Liver (tissue), 9 donors: ENCODE data around the gene PALLD. TPM values are rescaled to one million over a fixed set of nuclear protein-coding genes. Genes with fewer than 3 reads are reported as not detected.

Source experiments
- DNase-seq: peaks from one replicate; pipeline ENCODE4 v3.0.0-alpha.2; 2017; ENCODE audit warnings: low spot score
- H3K27ac ChIP-seq, 2 donors: one replicate each; pipeline ENCODE4 v1.7.0; 2013; ENCODE audit warnings: inconsistent platforms in 2 of 2, low read length in 2 of 2, control low read depth in 1 of 2, low read depth in 1 of 2, mild to moderate bottlenecking in 1 of 2
- H3K27me3 ChIP-seq, 4 donors: one replicate each; pipeline versions ENCODE4 v1.6.1 to v1.7.0; 2013; ENCODE audit warnings: low read length in 3 of 4, inconsistent platforms in 1 of 4, mild to moderate bottlenecking in 1 of 4, moderate library complexity in 1 of 4; ENCODE audit not compliant: control insufficient read depth in 4 of 4, insufficient read depth in 4 of 4
- H3K36me3 ChIP-seq, 4 donors: one replicate each; pipeline versions ENCODE4 v1.6.1 to v1.7.0; 2013; ENCODE audit warnings: low read length in 3 of 4, mild to moderate bottlenecking in 3 of 4, low read depth in 1 of 4, moderate library complexity in 1 of 4; ENCODE audit not compliant: control insufficient read depth in 4 of 4, insufficient read depth in 3 of 4
- H3K4me1 ChIP-seq, 4 donors: one replicate each; pipeline versions ENCODE4 v1.6.1 to v1.7.0; 2013; ENCODE audit warnings: low read length in 3 of 4, mild to moderate bottlenecking in 3 of 4, moderate library complexity in 1 of 4; ENCODE audit not compliant: control insufficient read depth in 4 of 4, insufficient read depth in 4 of 4
- H3K4me3 ChIP-seq, 3 donors: one replicate each; pipeline versions ENCODE4 v1.6.1 to v1.7.0; 2013; ENCODE audit warnings: low read length in 3 of 3, control low read depth in 1 of 3, low read depth in 1 of 3, mild to moderate bottlenecking in 1 of 3
- H3K9ac ChIP-seq, 2 donors: one replicate each; pipeline ENCODE4 v1.7.0; 2013; ENCODE audit warnings: low read length in 2 of 2, mild to moderate bottlenecking in 2 of 2, moderate library complexity in 2 of 2, control low read depth in 1 of 2, low read depth in 1 of 2
- H3K9me3 ChIP-seq, 4 donors: one replicate each; pipeline versions ENCODE4 v1.6.1 to v1.7.0; 2013; ENCODE audit warnings: low read length in 3 of 4; ENCODE audit not compliant: control insufficient read depth in 4 of 4
- CTCF ChIP-seq: fragments of 150-350 bp; IDR thresholded peaks from 2 replicates; pipeline ENCODE4 v1.5.1; 2017; ENCODE audit warnings: improper control_type of control experiment, low read depth, low read length; ENCODE audit not compliant: missing input control
- EGR1 ChIP-seq, 2 donors: IDR thresholded peaks; 2 replicates each; pipeline ENCODE4 v1.6.1; 2016 to 2018; ENCODE audit warnings: antibody characterized with exemption in 2 of 2, low read depth in 2 of 2
- FOXA2 ChIP-seq: IDR thresholded peaks from 2 replicates; pipeline ENCODE4 v1.6.1; 2016; ENCODE audit warnings: antibody characterized with exemption
- GABPA ChIP-seq, 2 donors: IDR thresholded peaks in 1 of 2; conservative IDR thresholded peaks in 1 of 2; 2 replicates each; pipeline ENCODE4 v1.6.1; 2016; ENCODE audit warnings: antibody characterized with exemption in 2 of 2, mild to moderate bottlenecking in 1 of 2, moderate library complexity in 1 of 2
- HNF4A ChIP-seq, 2 donors: conservative IDR thresholded peaks; 2 replicates each; pipeline ENCODE4 v1.6.1; 2016; ENCODE audit warnings: antibody characterized with exemption in 2 of 2, mild to moderate bottlenecking in 2 of 2
- JUND ChIP-seq, 2 donors: IDR thresholded peaks; 2 replicates each; pipeline ENCODE4 v1.6.1; 2016; ENCODE audit warnings: antibody characterized with exemption in 2 of 2
- RAD21 ChIP-seq, 2 donors: IDR thresholded peaks; 2 replicates each; pipeline ENCODE4 v1.6.1; 2016; ENCODE audit warnings: antibody characterized with exemption in 2 of 2, mild to moderate bottlenecking in 2 of 2
- RXRA ChIP-seq, 2 donors: IDR thresholded peaks; 2 replicates each; pipeline ENCODE4 v1.6.1; 2017 to 2018; ENCODE audit warnings: antibody characterized with exemption in 2 of 2, mild to moderate bottlenecking in 1 of 2
- SP1 ChIP-seq: IDR thresholded peaks from 2 replicates; pipeline ENCODE4 v1.6.1; 2018; ENCODE audit warnings: antibody characterized with exemption, mild to moderate bottlenecking
- ZBTB33 ChIP-seq: IDR thresholded peaks from 2 replicates; pipeline ENCODE4 v1.6.1; 2016; ENCODE audit warnings: antibody characterized with exemption
- WGBS: extraction: QIAGEN DNeasy Blood & Tissue Kit; methylation state at CpG from one replicate; pipeline ENCODE4 v1.1.7; 2013; 5-methylcytosine and 5-hydroxymethylcytosine counted together
- polyA plus RNA-seq, 2 donors: library from polyadenylated mRNA; stranded (reverse) in 1 of 2; unstranded in 1 of 2; fragments of 200-250 nt in 1 of 2; fragments of >200 nt in 1 of 2; fragmentation: Nextera tagmentation in 1 of 2; extraction: Ambion mirVana in 1 of 2; gene quantifications; one replicate each; pipeline versions ENCODE4 v1.2.1 to v1.2.3, GENCODE V29; 2013 to 2015
- total RNA-seq, 2 donors: library from RNA; depleted of rRNA; stranded (reverse); fragments of >200 nt; gene quantifications; one replicate each; pipeline ENCODE4 v1.2.3, GENCODE V29; 2014
- TF ChIP-seq, protein P1 (sequence below): IDR thresholded peaks from 2 replicates; pipeline ENCODE4 v1.6.1; 2016; ENCODE audit warnings: antibody characterized with exemption
- donor health status: healthy.
- donor health status: healthy.
- donor health status: healthy.
- donor health status: healthy.
- donor health status: healthy.

PALLD gene
- total and polyA plus RNA-seq, 4 donors = 9.0 to 26.3 (median 14.7) TPM

- TF ChIP-seq RAD21 (IDR thresholded peaks at IDR 0.05) = no peak
- TF ChIP-seq, protein P1, sequence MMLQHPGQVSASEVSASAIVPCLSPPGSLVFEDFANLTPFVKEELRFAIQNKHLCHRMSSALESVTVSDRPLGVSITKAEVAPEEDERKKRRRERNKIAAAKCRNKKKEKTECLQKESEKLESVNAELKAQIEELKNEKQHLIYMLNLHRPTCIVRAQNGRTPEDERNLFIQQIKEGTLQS = no peak
- no peak for TF ChIP-seq HNF4A (conservative IDR thresholded peaks at IDR 0.05)
- no peak for TF ChIP-seq CTCF
- no peak for TF ChIP-seq JUND (IDR thresholded peaks at IDR 0.05)
- TF ChIP-seq GABPA (IDR thresholded peaks at IDR 0.05 in 1 of 2, conservative IDR thresholded peaks at IDR 0.05 in 1 of 2) = no peak
- DNase-seq = no peak
- Histone ChIP-seq H3K9ac (no peak overlapping the region), H3K27ac (no peak overlapping the region), H3K36me3 (no peaks in the 10 kb centered on the region), H3K9me3 (no peaks in the 10 kb centered on the region), H3K27me3 (no peaks in the 10 kb centered on the region), H3K4me1 (no peaks in the 10 kb centered on the region), H3K4me3 (no peak overlapping the region)
- 92% methylated on average over 5 of the region's 5 CpGs for WGBS
These were observed 360.9 kb downstream of the PALLD start for GRCh38 chr4:168857546-168858314.

DNA sequence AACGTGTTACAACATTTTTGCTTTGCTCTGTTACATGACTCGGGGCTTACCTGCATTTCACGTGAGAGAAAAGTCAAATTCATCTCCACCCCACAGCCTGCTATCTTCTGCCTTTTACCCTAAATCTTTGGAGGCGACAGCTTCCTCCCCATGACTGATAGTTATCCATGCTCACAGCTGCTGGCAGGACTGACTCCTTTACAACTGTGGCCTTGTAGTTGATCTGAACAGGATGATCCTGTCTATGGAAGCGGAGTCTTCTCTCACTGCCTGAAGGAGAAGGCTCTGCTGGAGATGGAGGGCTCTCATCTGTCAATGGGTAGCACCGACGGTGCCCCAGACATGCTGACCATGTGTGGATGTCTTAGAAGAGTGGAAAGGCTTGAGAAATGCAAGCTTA lies 362.2 kb downstream of the PALLD start:
- 85% methylated on average over 7 of the region's 7 CpGs for WGBS
- H3K36me3 ChIP-seq = no peaks in the 10 kb centered on the region
- H3K27ac ChIP-seq = no peak overlapping the region
- no peak for DNase-seq
- H3K4me1 ChIP-seq = no peaks in the 10 kb centered on the region
- no peaks in the 10 kb centered on the region for H3K27me3 ChIP-seq
- TF ChIP-seq CTCF (no peak), SP1 (no peak), GABPA (IDR thresholded peaks at IDR 0.05 in 1 of 2, conservative IDR thresholded peaks at IDR 0.05 in 1 of 2) (no peak), EGR1 (IDR thresholded peaks at IDR 0.05; ENCODE audit: low read depth in 2 of 2) (no peak), FOXA2 (no peak), HNF4A (conservative IDR thresholded peaks at IDR 0.05) (no peak)
- H3K9me3 ChIP-seq = no peaks in the 10 kb centered on the region
- H3K4me3 ChIP-seq = no peak overlapping the region
- no peak overlapping the region for H3K9ac ChIP-seq

GRCh38 chr4:168859888-168860694 lies 363.2 kb downstream of the PALLD start:
- DNase-seq = no peak
- Histone ChIP-seq H3K4me3 (no peak overlapping the region), H3K27ac (no peak overlapping the region)
- TF ChIP-seq, protein P1 = no peak
- TF ChIP-seq RXRA (IDR thresholded peaks at IDR 0.05) (no peak), CTCF (no peak), JUND (IDR thresholded peaks at IDR 0.05) (no peak), RAD21 (IDR thresholded peaks at IDR 0.05) (no peak), ZBTB33 (no peak)

More at GRCh38 chr4:168859888-168860694, 363.2 kb downstream of the PALLD start:
- 91% methylated on average over 9 of the region's 9 CpGs for WGBS
- Histone ChIP-seq H3K36me3 (no peaks in the 10 kb centered on the region), H3K9me3 (no peaks in the 10 kb centered on the region), H3K4me1 (no peaks in the 10 kb centered on the region), H3K27me3 (no peaks in the 10 kb centered on the region), H3K9ac (no peak overlapping the region)
